NCI-H1092 (cell line): ENCODE measurements around the gene PYGM.

Experiments
- DNase-seq: peaks from one replicate; lab custom pipeline; 2025; lab: John Stamatoyannopoulos, UW

The PYGM gene

DNA sequence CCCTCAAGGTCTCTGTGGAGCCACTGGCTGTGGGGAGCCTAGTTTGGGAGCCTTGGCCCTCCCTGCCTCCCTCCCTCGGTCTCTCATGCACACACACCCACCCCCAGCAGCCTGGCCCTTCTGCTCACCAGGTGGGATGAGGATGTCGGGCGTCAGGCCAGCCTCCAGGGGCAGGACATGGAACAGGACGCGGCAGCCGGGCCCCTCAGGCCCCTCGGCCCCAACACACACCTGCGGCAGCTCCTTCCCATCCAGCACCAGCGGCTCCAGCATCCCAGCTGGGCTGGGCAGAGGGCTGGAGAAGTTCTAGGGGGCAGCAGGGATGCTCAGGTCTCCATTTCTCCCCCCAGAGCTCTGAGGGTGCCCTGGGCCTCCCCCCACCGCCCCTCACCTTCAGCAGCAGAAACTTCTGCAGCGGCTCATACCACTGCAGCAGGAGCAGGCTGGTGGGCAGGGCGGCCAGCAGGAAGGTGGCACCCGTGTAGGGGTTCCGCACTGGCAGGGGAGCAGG is 32.1 kb upstream of the PYGM start:
- no peak for DNase-seq

DNA sequence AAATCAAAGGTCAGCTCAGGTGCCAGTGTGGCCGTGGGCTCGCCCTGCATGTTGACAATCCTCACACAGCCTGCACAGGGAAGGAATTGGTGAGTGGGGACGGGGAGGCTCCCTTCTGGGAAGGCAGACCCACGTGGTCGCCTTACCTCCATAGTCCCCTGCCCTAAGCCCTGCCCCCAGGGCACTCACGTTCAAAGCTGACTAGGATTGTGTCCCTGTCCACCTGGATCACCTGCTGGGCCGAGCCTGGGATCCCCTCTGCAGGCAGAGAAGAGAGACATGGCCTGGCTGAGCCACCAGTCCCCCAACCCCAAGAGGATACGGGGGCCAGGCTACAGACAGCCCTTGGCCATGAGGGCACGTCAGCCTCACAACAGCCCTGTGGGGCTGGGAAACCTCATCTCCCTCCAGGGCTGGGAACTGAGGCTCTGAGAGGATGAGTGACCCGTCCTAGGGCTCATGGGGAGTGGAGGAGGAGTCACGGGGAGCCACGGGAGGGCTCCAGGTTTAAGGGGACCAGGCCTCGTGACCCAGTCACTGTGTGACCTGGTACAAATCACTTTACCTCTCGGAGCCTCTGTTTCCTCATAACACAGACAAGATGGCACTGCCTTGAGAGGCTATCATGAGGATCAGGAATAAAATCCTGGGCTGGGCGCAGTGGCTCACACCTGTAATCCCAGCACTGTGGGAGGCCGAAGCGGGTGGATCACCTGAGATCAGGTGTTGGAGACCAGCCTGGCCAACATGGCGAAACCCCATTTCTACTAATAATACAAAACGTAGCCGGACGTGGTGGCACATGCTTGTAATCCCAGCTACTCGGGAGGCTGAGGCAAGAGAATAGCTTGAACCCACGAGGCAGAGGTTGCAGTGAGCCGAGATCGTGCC is 30.7 kb upstream of the PYGM start:
- DNase-seq: no peak

DNA sequence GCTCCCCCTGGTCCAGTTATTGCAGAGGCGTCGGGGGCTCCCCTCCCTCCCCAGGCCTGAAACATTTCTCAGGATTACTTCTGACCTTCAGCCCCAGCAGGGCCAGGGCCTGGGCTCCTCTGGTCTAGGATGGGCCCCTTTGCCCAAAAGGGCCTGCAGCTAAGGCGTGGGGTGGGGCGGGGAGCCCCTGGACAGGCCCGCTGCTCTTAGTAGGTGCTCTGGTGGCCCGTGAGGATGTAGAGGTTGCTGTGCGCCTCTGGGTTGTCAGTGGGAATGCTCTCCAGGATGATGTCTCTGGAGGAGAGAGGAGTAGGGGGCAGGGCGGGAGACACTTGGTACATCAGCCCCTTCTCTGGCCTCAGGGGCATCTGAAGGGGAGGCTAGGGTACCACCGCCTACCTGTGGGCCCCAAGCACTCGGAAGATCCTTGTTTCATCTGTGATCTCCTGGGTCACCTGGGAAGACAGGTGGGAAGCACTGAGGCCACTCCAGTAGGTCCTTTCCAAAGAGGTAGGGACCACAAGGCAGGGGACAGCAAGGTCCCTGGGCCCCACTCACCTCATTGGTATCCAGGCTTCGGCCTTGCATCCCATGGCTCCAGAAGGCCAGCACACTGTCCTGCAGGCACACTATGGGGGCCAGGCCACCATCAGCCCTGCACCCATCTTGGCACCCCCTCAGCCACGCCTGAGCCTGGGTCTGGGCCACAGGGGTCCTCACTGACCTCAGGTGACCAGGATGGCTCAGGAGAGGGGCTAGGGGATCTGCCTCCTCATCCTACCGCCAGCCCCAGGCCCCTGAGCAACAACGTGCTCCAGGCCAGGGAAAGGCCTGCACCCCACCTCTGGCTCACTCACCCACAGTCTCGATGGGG is 29.8 kb upstream of the PYGM start:
- DNase-seq: no peak

DNA sequence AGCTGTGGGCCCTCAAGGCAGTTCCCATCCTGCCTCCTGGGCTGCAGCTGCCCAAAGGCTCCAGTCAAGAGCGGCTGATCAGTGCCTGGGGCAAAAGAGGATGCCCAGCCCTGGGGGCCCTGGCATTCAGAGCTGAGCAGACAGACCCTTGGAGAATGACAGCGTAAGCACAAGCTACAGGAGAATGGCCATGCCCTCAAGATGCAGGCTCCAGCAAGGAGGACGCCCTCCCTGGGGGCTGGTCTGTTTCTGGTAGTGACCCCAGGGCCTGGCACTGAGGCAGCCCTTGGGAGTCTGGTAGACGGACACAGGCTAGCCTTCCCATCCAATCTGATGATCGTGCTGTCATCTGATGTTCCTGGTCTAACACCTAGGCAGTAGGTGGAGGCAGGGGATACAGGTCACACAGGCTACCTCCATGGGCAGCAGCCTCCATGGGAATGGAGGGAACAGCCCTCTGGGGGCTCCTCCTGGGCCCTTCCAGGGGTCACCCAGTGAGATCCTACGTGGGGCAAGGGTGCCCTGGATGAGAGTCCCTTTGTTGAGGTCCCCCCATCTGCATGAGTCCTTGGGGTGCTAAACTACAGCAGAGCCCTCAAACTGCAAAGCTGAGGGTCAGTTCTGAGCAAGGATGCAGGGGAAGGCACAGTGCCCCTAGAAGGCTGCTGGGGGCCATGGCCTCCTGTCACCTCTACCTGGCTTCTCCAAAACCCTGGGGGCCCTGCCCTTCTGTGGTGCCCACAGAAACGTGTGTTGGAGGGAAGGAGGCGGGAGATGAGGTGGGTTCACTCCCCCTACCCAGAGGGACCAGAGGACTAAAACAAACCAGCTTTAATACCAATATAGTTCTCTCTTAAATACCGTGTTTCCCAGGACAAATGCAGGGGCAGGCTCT is 28.8 kb upstream of the PYGM start:
- no peak for DNase-seq

DNA sequence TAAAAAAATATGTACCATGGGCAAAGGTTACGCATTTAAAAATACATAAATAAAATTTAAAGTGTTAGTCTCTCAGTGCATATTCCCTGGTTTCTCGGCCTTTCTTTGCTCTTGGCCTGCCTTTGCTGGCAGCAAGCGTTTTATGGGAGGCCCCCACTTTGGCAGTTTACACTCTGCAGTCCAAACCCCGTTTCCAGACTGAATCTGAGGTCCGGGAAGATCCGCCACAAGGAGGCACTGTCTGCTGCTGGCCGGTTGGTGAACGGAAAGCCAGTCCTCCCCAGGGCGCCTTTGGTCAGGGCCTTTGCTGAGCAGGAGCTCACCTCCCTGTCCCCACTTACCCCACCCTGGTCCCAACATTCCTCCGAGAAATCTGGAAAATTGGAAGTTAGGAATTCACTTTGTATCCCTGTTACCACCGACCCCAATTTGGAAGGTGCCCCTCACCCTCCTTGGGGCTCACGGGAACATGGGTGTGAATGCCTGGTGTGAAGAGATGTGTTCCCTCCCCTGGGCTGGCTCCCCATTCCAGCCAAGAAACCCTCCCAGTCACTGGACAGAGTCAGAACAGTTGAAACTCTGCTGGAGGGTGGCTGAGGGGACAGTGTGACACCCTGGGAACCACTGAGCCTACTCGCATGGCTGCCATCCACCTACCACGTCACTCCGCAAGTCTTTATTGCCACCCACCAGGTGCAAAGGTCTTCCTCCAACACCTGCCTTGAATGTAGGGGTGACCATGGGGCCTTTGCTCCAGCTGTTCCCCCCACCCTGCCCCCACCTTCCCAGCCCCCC is 27.9 kb upstream of the PYGM start:
- no peak for DNase-seq

DNA sequence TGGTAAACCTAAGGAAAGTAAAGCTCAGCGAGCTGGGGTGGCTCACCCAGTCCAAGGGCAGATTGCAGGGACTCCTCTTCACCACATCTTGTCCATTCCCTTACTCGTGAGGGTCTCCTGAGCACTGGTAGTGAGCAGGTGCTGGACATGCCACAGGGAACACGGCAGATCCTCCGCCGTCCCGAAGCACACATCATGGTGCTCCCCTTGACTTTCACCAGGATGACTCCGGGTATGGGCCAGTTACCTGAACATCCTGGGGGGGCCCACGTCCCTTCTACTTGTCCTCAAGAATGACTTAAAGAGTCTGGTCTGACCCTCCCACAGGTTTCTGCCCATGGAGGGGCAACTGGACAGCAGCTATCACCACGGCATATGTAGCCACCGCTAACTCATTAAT is 26.5 kb upstream of the PYGM start:
- no peak for DNase-seq

DNA sequence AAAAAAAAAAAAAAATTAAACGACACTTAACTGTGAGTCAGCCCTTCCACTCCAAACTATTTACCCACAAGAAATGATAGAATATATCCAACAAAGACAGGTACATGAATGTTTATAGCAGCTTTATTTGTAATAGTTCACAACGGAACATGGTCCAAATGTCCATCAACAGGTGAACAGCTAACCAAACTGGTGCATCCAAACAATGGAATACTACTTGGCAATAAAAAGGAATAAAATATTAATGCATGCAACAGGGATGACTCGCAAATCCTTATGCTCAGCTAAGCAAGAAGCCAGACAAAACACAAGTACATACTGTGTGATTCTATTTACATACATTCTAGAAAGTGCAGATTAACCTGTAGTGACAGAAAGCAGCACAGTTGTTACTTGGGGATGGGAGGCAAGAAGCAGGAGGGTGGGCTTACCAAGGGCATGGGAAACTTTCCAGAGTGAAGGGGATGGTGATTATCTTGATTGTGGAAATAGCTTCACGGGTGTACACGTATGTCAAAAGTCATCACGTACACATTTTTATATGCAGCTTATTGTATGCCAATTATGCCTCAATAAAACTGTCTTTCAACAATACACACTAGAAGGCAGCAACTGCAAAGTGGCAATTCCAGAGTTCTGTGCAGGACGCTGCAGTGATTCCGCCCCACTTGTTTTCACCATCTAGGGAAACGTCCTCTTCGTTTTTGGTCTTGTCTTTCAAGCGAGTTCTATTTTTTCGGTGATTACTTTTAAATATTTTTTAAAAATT is 25.2 kb upstream of the PYGM start:
- no peak for DNase-seq

DNA sequence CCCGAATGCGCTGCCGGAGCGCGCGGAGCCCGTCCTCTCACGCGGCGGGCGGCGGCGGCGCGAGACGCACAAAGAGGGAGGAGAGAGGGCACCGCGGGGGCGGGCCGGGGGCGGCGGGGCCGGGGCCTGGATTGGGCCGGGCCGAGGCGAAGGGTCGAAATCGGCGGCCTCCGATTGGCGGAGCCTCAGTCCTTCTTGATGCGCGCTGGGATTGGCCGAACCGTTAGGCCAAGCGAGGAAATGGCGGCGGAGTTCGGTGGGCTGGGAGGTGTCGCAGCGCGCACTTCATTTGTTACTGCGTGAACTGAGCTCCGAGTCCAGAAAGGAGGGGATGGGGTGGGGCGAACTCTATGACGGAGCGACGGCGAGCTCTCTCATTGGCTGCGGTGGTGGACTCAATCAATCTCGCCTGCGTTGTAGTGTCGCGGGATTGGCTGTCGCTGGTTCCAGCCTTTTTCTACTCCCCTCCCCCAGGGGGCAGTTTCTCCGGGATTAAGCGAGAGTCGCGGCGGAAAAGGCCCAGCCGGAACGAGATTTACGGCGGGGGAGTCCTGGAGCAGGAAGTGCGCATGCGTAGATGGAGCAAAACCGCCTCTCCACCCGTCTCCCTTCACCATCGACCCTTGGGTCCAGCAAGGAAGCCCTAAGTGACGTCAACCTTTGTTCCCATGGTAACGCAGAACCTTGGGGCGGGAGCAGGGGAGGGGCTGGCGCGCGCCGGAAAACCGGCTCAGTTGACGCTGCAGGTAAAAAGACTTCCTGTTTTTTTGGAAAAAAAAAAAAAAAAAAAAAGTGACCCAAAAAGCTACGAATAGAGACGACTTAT is 18.9 kb upstream of the PYGM start, which contains the start of gene SF1:
TSS of gene SF1 (minus strand) at position 70 of the 826 bp plus-strand sequence. CDS start 150 bp downstream, outside the sequence.
- peak; percentile 100 for DNase-seq

DNA sequence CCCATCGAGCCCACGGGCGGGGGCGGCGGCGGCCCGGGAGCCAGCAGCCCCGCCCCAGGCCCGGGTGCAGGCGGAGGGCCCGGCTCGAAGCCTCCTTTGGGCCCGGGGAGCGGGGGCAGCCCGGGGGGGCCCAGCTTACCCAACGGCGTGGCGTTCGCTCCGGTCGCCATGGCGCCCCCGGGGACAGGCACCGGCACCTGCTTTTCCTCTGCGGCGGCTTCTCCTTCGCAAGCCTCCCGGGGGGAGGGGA is 18.4 kb upstream of the PYGM start:
- no peak for DNase-seq

DNA sequence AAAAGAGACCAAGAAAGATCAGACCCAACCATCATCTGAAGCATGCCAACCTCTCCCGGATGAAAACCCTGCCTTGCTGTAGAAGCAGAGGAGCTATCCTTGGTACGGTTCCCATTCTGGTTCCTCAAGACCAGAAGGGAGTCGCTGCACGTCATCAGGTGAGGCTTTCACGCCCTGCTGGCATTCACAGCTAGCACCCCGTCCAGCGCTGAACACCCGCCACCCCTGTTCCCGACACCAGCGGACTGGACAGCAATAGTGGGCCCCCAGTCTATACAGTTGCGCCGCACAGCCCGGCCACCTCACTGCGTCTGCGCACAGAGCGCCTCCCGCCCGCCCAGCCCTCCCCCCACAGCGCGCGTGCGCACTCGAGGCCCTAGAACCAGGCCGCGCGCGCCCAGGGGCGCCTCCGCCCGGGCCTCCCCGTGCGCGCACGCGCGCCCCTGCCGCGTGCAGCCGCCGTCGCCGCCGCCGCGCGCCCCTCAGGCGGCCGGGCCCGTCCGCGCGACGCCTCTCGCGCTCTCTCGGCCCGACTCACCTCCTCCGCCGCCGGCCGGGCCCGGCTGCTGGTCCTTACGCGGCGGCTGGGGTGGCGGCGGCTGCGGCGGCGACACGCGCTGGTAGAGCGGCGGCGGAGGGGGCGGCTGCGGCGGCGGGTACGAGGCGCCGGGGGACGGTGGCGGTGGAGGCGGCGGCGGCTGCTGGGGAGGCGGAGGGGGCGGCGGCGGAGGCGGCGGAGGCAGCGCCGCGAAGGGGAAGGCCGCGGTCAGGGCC is 17.9 kb upstream of the PYGM start:
- DNase-seq: peak; percentile 85

DNA sequence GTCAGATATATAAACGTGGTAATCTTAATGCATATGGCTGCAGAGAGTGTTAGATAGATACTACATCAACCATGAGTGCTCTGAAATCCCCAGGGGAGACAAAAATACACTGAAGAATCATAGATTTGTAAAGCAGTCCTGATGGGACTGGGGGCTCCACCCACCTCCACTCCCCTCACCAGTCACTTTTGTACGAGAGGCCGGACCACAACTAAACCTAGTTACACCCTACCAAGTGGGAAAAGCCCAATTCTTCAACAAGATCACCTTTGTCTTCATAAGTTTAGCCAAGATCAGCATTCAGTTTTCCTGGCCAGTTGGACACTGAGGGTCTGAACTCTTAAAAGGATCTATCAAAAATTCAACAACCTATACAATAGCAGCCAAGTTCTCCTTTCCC is 17.1 kb upstream of the PYGM start:
- no peak for DNase-seq

DNA sequence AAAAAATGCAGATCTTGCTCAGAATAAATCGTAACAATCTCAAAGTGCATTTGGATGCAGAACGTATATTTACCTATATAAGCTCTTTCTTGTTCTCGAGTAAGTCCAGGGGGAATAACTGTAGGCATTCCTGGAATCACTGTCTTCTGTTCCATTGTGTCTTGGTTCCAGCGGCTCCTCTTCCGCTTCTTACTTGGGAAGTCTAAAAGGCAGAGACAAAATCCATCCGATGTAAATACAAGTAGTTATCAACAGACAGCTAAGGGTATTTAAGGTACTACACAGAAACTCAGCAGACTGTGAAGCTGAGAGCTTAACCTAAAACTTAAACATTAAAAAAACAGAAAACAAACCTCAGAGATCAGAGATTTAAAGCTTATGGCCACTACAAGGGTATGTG is 16.7 kb upstream of the PYGM start:
- DNase-seq: no peak

DNA sequence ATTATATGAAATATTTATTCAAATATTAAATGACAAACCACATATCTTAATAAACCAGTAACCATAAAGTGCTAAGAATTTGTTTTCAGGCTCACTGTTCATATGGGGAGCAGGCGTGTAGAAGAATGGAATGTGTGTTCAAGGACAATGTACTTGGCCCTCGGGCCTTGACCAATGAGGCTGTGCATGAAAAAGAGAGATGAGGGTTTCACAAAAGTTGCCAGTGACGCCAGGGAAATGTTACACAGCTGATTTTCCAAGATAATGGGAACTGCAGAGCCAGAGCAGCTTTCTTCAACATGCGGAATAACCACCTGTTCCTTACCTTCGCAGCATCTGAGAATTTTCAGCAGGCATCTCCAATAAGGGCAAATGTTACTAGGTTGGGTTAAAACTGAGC is 14.4 kb upstream of the PYGM start:
- DNase-seq: no peak

DNA sequence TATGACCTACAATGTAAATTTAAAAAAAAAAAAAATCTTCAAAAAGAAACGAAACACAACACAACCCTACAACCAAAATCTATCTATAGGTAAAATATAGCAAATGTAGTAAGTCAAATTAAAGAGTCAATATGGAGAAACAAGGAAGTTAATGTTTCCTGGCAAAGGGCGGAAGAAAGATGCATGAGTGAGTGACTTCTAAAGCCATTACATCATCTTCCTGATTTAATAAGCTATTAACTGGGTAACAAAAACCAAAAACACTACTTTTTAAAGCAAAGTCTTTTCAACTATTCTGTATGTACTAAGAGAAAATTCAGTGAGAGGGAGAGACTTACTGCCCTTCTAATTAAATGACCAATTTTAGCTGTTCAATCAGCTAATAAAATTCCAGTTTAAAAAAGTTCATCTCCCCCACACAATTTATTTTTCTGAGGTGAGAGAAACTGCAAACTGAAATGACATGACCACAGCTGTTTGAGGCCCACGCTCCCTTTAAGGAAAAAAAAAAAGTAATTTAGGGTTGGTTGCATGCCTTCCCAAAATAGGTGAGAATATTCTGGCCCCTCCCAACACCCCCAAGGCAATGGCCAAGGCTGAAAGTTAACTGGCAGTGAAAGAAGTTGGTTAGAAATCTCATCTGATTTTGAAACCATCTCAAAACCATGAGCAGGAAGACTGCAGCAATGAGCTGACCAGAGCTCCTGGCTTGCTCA is 12.7 kb upstream of the PYGM start:
- DNase-seq: no peak

DNA sequence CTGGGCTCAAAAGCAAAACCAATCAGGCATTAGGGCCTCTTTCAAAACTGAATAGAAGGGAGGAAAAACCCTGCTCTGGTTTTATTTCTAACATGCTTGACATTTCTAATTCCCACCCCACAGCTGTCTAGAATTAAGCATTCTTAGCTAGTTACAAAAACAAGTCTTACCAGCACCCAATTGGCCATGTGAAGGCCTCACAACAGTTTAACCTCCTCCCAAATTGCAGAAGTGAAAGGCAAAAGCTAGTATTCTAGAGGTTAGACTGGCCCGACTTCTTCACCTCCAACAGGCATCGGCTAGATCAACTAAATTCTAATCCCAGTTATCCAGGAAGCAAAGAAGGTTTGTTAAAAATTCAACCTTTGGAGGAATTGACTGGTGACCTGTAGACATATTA is 12.1 kb upstream of the PYGM start:
- no peak for DNase-seq

DNA sequence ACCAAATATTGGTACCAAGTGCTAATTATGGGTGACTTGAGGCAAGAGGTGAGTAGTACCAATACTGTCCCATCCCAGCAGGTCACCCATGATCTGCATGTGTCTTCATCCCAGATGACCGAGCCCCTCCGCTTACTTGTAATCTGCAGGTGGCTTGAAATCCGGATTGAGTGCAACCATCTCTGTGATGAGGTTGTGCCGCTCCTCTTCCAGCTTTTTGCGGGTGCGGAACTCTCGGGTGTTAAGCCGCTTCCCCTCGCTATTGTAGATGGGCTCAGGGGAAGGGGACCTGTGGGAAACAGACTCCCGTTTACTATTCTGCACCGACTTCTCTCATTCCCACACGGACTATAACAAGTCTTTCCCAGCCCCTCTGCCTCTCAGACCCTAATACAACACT is 10.3 kb upstream of the PYGM start:
- no peak for DNase-seq

DNA sequence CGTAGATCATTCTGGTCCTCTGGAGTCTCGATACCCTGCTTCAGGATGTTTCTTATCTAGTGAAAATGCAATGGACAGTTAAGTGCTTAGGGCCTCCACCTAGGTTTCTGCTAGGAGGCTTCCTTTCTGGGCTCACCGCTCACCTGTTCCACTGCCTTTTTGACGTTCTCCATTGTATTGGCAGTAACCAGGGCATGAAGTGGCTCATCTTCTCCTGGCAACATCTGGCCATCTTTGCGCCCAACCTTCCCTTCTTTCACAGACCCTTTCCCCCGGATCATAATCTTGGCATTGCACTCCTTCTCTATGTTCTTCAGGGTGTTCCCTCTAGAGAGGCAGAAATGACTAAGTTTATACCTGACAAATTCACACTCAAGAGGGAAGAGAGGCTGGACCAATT is 9.5 kb upstream of the PYGM start:
- no peak for DNase-seq

DNA sequence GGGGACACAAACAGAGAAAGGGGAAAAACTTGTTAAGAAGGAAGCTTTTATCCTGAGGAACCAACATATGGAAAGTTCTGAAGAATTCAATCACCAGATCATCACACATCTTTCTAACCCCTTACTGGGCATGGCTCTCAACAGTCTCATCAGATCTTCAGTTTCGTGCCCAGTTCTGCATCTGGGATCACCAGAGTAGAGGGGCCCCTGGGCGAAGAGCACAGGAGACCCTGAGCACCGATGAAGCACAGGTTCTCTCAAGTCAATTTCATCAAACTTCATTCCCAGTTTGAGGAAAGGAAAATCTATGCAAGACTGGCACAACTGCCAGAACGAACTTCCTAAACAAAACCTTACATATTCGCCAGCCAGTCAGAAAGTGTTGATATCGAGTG is 8.5 kb upstream of the PYGM start:
- DNase-seq: no peak
